ENCODE data around the gene OSER1.
"Not testable (repeated sequence)": the region's sequence is repeated elsewhere in the genome, so short reads cannot be mapped to it uniquely, and the experiment has no call there.

The OSER1 gene

DNA sequence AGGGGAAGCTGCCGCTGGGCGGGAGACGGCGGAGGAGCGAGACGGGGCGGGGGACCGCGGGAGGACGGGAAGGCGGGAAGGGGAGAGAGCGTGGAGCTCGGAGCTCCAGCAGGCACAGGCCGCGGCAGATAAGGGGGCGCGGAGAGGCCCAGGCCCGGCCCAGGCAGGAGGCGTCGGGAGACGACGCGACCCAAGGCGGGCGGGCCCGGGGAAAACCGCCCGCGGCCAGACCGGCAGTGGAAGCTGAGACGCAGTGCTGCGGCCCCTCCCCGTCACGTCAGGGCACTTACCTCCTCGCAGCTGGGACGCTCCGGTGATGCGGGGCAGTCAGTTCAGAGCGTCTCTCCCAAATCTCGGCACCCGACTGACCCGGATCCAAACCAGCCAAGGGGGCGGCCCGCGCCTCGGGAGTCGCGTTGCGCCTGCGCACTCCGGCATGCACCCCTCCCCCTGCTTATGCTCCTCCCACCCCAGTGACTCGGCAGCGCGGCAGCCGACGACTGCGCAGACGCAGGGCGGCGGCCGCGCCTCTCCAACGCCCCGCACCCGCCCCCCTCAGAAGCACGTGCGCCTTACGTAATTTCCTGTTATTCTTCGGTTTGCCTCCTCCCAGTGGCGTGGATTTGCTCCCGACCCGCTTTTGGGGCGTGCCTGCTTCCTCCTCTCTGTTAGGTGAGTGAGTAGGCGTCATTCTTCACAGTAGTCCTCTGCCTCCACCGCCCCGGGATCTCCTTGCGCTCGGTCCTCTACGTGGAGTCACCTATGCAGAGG is at the start of gene OSER1:
TSS of gene OSER1 (minus strand) at position 366 of the 771 bp plus-strand sequence. CDS start 3,814 bp downstream, outside the sequence.
- FAIRE-seq, result no peak

DNA sequence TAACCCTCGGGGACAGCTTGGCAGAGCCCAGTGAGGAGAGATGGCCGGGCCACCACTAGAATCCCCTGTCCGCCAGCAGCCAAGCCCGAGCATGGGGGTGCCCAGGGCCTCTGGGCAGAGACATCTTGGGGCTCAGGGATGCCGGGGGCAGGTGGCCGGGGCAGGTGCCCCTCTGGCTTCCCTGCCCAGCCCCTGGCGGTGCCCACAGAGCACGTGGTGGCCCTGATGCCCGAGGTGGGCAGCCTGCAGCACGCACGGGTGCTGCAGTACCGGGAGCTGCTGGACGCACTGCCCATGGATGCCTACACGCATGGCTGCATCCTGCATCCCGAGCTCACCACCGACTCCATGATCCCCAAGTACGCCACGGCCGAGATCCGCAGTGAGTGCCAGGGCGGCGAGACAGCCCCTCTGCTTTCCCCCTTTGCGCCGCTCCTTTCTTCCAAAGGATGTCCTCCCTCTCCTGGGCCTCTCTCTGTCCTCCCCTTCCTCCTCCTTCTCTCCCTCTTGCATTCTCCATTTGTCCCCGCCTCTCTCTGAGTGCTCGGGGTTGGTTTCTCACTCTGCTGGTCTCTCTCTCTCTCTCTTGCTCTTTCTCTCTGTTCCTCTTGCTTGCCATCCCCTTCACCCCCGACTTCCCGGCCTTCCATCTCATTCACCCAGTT is 47.8 kb upstream of the OSER1 start:
- FAIRE-seq, result no peak

DNA sequence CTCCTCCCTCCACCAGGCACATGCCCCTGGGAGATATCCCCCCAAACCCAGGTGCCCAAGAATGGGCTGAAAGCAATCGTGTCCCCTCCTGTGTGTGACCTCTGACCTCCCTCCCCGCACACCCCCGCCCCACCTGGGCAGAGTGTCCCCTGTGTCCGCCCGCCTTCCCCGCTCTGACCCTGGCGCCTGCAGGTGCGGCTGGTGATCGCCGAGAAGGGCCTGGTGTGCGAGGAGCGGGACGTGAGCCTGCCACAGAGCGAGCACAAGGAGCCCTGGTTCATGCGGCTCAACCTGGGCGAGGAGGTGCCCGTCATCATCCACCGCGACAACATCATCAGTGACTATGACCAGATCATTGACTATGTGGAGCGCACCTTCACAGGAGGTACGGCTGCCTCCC is 46.4 kb upstream of the OSER1 start:
- no peak for FAIRE-seq

DNA sequence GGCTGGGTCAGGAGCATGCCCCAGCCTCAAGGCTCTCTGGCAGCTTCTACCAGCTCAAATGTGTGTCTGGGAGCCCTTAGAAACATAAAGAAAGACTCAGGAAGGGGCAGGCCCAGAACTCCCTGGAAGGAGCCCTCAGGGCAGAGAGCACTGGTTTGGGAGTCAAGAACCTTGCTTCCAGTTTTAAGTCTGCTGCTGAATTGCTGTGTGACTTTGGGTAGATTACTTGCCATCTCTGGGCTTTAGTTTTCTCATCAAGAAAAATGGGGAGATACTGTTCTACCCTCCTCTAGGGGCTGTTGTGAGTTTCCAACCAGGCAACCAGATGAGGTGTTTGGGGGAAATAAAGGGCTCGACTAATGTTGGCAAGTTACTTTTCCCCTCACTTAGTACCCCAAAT is 45.4 kb upstream of the OSER1 start:
- FAIRE-seq, result no peak

DNA sequence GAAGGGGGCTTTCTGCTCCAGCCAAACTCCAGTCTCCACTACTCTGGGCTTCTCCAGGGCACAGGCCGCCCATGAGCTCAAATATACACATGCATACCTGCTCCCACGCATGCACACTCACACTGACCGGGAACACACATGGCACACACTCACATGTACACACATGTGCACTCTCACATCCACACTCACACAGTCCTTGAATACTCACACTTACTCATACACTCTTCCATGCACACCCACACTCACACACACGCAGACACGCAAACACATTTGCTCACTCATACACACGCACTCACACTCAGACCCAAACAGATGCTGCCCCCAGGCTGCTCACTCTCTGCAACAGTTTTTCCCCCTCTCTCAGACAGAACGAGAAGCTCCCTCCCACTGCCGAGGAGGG is 43.5 kb upstream of the OSER1 start:
- FAIRE-seq, result no peak

DNA sequence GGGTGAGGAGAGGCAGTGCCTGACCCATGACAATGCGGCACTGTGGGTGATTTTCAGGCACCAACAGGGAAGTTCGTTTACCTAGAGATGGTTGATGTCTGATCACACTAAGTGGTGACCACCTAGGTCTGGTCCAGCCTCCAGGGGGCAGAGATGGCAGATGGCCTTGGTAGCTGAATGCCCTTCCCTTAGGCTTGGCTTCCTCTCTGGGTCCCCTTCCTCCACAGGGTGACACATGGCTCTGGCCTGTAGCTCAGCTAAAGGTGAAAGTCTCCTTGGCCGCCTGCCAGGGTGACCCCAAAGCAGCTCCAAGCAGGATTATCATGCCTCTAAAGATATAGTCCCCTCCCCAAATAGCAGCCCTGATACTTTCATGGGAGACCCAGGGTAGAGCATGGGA is 43.0 kb upstream of the OSER1 start:
- FAIRE-seq, result no peak

DNA sequence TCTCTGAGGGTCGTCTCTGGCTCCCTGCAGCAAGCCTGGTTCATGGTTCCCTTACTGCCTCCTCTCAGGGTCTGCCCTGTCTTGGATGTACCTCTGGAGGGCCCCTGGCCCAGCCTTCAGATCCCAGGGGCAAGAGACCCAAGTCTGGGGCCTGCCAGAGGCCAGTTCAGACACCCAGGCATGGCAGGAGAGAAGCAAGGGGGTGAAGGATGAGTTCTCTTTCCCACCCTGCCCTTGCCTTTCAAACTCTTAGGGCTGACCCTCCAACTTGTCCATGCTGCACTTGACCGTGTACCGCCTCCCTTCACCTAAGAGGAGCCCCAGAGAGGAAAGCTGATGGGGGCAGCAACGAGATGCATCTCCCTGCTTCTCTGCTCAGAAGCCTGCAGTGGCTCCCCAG is 40.7 kb upstream of the OSER1 start:
- no peak for FAIRE-seq

DNA sequence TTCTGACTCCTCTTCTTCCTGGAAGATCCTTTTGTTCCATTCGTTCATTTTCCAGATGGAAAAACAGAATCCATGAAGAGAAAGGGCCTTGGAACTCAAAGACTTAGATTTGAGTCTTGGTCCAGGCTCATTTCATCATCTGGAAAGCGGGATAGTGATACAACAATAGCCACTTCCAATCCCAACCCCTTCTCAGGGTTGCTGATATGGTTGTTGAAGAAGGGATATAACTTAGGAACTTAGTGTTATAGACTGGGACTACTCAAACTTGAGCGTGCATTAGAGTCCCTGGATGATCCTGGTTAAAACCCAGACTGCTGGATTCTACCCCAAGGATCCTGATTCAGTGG is 37.8 kb upstream of the OSER1 start:
- FAIRE-seq, result no peak

DNA sequence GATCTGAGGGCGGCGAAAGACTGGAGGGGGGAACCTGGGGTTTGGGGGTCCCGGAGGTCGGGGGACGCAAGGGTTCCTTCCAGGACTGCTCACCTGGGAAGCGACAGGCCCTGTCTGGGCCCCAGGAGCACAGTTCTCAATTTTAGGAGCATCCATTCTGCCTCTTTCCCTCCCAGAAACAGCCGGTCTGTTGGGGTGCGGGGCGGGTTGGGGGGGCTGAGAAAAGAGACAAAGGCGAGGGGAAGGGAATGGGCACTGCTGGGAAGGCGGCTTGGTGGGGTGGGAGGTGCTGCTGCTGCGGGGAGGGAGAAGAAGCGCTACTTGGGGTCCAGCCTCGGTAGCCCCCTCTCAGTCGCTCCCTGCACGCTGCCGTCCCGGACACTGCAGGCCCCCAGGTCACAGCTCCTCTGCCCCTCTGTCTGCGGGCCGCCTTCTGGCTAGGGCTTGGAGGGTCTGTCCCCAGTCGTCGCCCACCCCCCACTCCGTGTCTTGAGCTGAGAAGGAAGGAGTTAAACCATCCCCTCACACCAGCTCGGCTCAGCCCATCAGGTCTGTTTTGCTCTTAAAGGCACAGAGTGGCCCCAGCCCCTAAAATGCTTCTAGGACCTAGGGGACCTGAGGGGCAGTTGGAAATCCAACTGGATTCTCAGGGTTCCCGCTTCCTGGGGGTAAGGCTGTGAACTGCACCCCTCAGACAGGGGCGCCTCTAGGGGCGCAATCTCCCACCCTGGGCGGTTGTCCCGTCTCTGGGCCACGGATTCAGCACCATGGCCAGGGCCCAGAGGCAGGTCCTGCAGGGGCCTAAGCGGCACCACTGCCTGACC is 37.2 kb upstream of the OSER1 start:
- FAIRE-seq, result no peak

DNA sequence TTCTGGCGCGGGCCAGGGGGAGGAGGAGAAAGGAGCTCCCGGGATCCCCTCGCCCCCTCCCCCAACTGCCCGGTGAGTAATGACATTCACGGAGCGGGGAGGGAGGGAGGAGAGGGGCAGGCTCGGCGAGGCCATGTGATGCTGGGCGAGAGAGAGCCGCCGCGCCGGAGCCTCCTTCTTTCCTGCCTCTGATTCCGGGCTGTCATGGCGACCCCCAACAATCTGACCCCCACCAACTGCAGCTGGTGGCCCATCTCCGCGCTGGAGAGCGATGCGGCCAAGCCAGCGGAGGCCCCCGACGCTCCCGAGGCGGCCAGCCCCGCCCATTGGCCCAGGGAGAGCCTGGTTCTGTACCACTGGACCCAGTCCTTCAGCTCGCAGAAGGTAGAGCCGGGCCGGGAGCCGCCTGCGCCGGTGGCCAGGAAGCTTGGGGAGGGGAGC is 36.6 kb upstream of the OSER1 start, which contains the start of gene GDAP1L1:
TSS of gene GDAP1L1 (plus strand) at position 178 of the 441 bp plus-strand sequence. CDS start at position 205, 27 bp downstream.
- no peak for FAIRE-seq

DNA sequence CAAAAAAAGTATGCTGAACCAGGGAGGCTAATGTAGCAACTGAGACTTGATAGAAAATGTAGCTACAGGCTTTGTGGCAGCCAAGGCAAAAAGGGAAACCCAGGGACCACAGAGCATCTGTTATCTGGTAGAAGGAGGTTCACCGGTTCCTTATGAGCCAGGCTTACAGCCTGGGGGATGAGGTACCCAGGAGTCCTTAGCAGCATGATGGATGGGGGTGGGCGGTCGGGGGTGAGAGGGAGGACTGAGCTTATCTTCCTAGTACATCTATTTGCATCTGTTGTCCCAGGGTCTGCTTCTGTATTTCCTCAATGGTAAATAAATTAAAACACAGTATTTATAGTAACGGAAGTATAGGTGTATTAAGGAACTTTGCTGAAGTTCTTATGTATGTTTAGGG is 35.4 kb upstream of the OSER1 start:
- no peak for FAIRE-seq

DNA sequence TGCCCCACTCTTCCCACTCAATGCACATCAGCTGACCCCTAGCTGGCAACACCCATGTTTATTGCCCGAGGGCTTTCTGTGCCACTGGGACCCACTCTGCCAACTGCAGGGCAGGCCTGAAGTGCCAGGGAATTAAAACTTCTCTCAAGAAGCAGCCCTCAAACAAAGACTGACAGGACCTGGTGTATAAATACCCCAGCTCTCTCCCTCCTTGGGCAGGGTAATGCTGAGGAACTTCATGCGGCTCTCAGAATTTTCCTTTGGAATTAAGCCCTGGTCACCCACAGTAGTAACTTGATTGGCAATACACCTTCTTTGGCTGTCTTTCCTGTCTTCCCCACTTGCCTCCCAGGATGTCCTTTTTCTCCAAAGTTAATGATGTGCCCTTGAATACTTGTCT is 31.2 kb upstream of the OSER1 start:
- no peak for FAIRE-seq

DNA sequence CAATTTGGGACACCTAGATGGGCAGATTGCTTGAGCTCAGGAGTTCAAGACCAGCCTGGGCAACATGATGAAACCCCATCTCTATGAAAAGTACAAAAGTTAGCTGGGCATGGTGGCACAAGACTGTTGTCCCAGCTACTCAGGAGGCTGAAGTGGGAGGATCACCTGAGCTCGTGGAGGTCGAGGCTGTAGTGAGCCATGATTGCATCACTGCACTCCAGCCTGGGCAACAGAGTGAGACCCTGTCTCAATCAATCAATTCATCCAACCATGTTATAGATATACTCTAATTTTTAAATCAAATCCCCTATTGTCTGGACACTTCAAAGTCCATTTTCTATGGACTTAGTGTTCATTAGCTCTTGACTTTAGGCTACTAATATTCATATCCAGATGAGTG is 26.3 kb upstream of the OSER1 start:
- FAIRE-seq, result not testable (repeated sequence)

DNA sequence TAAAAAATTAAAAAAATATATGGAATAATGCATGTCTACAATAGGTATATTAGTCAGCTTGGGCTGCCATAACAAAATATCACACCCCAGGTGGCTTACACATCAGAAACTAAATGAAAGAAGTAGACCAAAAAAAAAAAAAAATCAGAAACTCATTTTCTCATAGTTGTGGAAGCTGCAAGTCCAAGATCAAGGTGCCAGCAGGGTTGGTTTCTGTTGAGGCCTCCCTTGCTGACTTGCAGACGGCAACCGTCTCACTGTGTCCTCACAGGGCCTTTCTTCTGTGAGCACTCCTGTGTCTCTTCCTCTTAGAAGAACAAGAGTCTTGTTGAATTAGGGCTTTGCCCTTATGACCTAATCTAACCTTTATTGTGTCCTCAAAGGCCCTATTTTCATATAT is 25.1 kb upstream of the OSER1 start:
- FAIRE-seq, result no peak

DNA sequence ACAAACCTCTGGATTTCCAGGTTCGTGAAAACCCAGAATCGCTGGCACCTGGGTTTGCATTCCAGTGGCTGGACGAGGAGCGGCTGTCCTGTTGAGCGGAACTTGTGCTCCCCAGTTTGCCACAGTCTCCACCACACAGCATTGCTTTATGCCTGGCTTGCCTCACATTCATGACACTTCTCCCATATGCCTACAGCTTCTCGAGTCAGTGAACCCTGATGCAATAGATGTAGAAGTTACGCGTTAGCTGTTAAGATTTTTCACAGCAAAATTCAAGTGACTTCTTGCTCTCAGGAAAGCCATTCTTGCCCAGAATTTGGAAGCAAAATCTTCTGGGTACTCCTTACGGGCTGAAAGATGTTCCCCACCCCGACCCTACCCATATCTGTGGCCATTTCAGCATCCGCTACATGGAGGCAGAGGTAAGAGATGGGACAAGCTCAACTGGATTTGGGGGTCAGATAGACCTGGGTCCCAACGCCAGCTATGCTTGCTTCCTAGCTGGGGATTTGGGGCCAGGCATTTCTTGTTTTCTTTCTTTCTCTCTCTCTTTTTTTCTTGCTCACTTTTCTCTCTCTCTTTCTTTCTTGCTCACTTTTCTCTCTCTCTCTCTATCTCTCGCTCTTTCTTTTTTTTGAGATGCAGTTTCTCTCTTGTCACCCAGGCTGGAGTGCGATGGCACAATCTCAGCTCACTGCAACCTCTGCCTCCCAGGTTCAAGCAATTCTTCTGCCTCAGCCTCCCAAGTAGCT is 24.2 kb upstream of the OSER1 start:
- no peak for FAIRE-seq

DNA sequence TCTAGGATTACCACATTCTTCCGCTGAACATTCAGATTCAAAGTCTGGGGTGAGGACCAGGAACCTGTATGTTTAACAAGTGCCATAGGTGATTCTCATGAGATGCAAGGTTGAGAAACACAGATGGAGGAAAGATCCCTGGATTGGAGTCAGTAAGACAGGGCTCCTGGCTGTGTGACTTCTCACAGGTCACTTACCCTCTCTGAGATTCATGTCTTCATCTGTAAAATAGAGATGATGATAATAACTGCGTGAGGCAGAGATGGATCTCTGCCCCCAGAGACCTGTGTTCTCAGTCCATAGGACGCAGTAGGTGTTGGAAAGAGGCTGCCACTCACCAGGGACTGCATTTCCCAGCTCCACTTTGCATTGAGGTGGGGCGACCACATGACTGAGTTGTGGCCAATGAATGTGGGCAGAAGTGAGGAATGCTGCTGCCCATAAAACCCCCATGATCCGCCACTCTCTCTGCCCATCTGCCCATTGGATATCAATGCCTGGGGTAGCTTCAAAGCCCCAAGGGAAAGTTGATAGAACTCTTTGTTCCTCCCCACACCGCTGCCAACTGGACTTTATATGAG is 23.0 kb upstream of the OSER1 start:
- FAIRE-seq, result no peak

DNA sequence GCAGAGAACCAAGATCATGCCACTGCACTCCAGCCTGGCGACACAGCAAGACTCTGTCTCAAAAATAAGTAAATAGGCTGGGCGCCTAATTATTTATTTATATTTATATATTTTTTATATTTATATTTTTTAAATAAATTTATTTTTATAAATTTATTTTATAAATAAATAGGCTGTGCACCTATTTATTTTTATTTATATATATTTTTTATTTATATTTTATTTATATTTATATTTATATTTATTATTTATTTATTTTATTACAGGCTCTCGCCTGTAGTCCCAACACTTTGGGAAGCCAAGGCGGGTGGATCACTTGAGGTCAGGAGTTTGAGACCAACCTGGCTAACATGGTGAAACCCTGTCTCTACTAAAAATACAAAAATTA is 21.9 kb upstream of the OSER1 start:
- FAIRE-seq, result not testable (repeated sequence)

DNA sequence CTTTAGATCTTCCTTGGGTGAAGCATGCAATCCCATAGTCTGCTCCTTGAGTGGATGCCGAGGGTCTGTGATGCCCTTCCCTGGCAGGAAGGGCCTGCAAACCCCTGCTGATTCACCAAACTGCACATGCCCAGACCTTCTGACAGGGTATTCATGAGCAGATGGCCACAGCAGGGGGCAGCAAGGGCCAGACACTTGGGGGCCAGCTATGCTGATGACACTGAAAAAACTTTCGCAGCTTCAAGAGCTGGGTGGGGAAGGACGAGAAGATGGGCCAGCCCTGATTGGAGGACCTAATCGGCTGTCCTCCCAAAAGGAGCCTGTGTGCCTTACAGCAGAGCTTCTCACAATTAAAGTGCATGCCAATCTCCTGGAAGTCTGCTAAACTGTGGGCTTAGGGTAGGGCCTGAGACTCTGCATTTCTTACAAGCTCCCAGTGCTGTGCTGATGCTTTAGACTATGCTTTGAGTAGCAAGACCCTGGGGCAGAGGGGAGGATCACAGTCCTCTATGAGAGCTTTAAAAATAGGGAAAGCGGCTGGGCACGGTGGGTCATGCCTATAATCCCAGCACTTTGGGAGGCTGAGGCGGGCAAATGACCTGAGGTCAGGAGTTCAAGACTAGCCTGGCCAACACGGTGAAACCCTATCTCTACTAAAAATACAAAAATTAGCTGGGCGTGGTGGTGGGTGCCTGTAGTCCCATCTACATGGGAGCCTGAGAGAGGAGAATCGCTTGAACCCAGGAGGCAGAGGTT is 21.3 kb upstream of the OSER1 start:
- no peak for FAIRE-seq

DNA sequence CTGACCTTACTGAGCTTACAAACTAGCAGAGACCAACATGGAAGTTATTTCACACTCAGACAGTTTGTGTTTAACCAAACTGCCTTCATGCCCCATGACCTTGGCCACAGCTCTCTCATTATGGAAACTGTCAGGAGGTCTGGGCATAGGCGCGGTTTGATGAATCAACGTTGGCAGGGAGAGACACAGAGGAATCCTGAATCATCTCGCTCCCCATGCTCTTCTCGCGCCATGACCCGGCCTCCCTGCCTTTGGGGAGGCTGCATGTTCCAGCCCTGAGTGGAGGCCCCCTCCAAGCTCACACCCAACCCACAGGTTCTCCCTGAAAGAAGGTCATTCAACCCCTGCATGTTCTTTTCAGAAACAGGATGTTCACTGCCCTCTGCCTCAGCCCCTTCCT is 20.6 kb upstream of the OSER1 start:
- no peak for FAIRE-seq

DNA sequence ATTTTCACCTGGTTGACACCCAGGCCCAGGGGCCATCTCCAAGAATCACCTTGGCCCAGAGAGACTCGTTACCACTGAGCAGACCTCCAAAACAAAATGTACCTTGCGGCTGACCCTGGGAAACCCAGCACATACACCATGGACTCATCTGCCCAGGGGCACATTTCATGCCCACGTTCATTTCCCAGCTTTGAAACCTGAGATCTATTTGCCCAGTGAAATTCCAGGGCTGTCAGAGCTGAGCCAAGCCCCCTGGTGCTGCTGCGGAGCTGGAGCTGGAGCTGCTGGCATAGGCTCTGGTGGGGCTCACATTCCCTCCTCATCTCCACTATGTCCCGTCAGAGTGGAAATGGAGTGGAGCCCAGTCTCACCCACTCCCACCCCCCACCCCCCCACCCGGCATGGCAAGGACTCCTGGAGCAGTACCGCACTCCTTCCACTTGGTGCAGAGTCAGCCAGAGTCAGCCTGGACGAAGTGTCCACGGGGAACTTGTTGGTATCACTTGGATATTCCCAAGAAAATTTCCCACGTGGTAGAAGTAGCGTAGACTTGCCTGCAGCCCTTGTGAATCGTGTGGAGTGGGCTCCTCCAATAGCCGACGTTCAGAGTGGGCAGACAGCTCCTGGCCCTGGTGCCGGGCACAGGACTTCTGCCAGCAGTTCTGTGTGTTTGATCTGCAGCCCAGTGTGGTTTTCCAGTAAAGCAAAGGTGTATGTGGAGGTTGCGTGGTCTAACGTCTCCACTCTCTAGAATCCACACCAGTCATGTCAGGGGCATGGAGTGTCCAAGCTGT is 18.1 kb upstream of the OSER1 start:
- FAIRE-seq, result no peak

DNA sequence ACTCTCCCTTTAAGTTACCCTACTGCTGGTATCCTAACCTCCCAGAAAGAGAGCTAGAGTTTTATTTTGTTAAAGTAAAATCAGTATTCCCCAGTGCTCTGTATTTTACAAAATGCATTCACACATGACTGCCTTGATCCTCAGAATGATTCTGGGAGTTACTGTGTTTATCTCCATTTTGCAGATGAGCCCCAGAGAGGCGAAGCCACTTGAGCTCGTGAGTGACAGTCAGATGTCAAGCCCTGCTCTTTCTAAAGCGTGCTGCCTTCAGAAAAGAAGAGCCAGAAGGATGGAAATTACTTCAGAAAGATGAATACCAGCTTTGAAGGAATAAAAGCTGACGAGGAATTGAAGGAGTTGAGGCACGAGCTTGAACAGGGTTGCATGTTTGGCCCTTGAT is 14.1 kb upstream of the OSER1 start:
- no peak for FAIRE-seq

All from islet of Langerhans (tissue), 1 donor.